Tibial nerve (tissue), 4 donors: Measurements from ENCODE around the gene TMEM170A. TPM values are rescaled to one million over a fixed set of nuclear protein-coding genes. Genes with fewer than 3 reads are reported as not detected.
"Not testable (repeated sequence)": the region's sequence is repeated elsewhere in the genome, so short reads cannot be mapped to it uniquely, and the experiment has no call there.

Source experiments
- DNase-seq, 2 donors: peaks; one replicate each; pipeline ENCODE4 v3.0.0-alpha.2; 2019; ENCODE audit warnings: low spot score in 2 of 2
- H3K27ac ChIP-seq, 4 donors: fragments of 200-600 bp; sonication (generic) in 3 of 4; one replicate each; pipeline ENCODE4 v1.5.1; 2017 to 2019; ENCODE audit warnings: mild to moderate bottlenecking in 1 of 4
- H3K27me3 ChIP-seq, 2 donors: fragments of 200-600 bp; sonication (generic) in 1 of 2; one replicate each; pipeline versions ENCODE4 v1.5.1 to v1.6.0; 2017 to 2019
- H3K36me3 ChIP-seq, 3 donors: fragments of 200-600 bp; sonication (generic); one replicate each; pipeline ENCODE4 v1.5.1; 2018 to 2019
- H3K4me1 ChIP-seq, 4 donors: fragments of 200-600 bp; sonication (generic) in 3 of 4; one replicate each; pipeline ENCODE4 v1.5.1; 2017 to 2019
- H3K4me3 ChIP-seq, 4 donors: fragments of 200-600 bp; sonication (generic) in 3 of 4; one replicate each; pipeline ENCODE4 v1.5.1; 2017 to 2019; ENCODE audit warnings: mild to moderate bottlenecking in 1 of 4, moderate library complexity in 1 of 4
- H3K9me3 ChIP-seq, 4 donors: fragments of 200-600 bp; sonication (generic) in 3 of 4; one replicate each; pipeline ENCODE4 v1.5.1; 2017 to 2019
- EP300 ChIP-seq, 2 donors: sonication (generic); formaldehyde crosslinking; IDR thresholded peaks; one replicate each; pipeline ENCODE4 v1.6.1; 2017; ENCODE audit warnings: antibody characterized with exemption in 2 of 2, mild to moderate bottlenecking in 1 of 2
- POLR2A ChIP-seq, 2 donors: fragments of 450-650 bp; IDR thresholded peaks; one replicate each; pipeline ENCODE4 v1.6.1; 2017; ENCODE audit warnings: antibody characterized with exemption in 2 of 2, mild to moderate bottlenecking in 2 of 2, moderate library complexity in 2 of 2
- WGBS, 2 donors: methylation state at CpG; one replicate each; pipeline ENCODE4 v1.1.5; 2018; 5-methylcytosine and 5-hydroxymethylcytosine counted together
- total RNA-seq, 4 donors: library from RNA; depleted of rRNA; stranded (reverse); fragments of >200 nt; gene quantifications; one replicate each; pipeline ENCODE4 v1.1.0, GENCODE V29; 2016
- TF ChIP-seq, protein P1 (sequence below), 5 experiments: fragments of 200-600 bp in 3 of 5; fragments of 450-650 bp in 2 of 5; sonication (generic) in 3 of 5; IDR thresholded peaks; one replicate each; pipeline ENCODE4 v1.5.1; 2016 to 2019; ENCODE audit warnings: antibody characterized with exemption in 5 of 5, mild to moderate bottlenecking in 3 of 5, moderate library complexity in 2 of 5

TMEM170A gene
- total RNA-seq, 4 donors from 2014 or later = 14.1 to 36.6 (median 21.8) TPM

DNA sequence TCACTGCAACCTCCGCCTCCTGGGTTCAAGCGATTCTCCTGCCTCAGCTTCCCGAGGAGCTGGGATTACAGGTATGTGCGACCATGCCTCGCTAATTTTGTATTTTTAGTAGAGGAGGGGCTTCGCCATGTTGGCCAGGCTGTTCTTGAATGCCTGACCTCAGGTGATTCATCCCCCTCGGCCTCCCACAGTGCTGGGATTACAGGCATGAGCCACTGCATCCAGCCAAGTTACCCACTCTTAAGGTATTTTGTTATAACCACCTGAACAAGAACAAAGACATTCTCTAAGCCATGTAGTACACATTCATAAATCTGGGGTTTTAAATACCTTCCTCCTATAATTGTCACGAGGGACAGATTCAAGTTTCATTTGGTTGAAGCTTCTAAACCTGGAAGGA is 12.3 kb upstream of the TMEM170A start:
- WGBS, 2 donors = 85 to 92% methylated on average over 8 of the region's 8 CpGs
- no peak overlapping the region for H3K27ac ChIP-seq
- H3K4me3 ChIP-seq = no peak overlapping the region
- DNase-seq = no peak
- no peaks in the 10 kb centered on the region for H3K9me3 ChIP-seq
- no peaks in the 10 kb centered on the region for H3K4me1 ChIP-seq
- H3K27me3 ChIP-seq = no peaks in the 10 kb centered on the region
- H3K36me3 ChIP-seq = no peaks in the 10 kb centered on the region
- TF ChIP-seq POLR2A (IDR thresholded peaks at IDR 0.05) (no peak), EP300 (IDR thresholded peaks at IDR 0.05) (no peak)
- TF ChIP-seq, protein P1, sequence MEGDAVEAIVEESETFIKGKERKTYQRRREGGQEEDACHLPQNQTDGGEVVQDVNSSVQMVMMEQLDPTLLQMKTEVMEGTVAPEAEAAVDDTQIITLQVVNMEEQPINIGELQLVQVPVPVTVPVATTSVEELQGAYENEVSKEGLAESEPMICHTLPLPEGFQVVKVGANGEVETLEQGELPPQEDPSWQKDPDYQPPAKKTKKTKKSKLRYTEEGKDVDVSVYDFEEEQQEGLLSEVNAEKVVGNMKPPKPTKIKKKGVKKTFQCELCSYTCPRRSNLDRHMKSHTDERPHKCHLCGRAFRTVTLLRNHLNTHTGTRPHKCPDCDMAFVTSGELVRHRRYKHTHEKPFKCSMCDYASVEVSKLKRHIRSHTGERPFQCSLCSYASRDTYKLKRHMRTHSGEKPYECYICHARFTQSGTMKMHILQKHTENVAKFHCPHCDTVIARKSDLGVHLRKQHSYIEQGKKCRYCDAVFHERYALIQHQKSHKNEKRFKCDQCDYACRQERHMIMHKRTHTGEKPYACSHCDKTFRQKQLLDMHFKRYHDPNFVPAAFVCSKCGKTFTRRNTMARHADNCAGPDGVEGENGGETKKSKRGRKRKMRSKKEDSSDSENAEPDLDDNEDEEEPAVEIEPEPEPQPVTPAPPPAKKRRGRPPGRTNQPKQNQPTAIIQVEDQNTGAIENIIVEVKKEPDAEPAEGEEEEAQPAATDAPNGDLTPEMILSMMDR (IDR thresholded peaks at IDR 0.05) = no peak

DNA sequence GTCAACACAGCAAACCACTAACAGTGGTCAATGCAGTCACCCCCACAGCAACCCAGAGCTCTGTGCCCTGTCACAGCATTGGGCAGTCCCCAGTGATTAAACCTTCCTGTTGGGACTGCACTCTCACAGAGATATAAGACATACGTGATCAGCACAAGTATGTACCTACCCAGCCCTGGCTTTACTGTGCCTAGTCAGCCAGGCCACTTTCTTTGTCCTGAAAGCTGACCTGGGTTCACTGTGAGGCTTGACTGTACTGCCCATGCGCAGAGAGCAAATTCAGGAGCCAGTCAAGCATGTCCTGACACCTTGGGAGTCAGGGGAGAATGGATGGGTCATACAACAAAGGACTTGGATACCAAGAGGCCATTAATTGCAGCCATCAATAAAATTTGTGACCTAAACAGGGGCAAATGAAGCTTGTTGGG is 10.9 kb upstream of the TMEM170A start:
- Histone ChIP-seq H3K4me1 (no peaks in the 10 kb centered on the region), H3K27ac (no peak overlapping the region), H3K4me3 (no peak overlapping the region), H3K36me3 (no peaks in the 10 kb centered on the region), H3K27me3 (no peaks in the 10 kb centered on the region), H3K9me3 (no peaks in the 10 kb centered on the region)
- TF ChIP-seq EP300 (IDR thresholded peaks at IDR 0.05) (no peak), POLR2A (IDR thresholded peaks at IDR 0.05) (no peak)
- TF ChIP-seq, protein P1 (IDR thresholded peaks at IDR 0.05) = no peak
- no peak for DNase-seq
- 85 to 100% methylated on average over 2 of the region's 2 CpGs for WGBS, 2 donors

DNA sequence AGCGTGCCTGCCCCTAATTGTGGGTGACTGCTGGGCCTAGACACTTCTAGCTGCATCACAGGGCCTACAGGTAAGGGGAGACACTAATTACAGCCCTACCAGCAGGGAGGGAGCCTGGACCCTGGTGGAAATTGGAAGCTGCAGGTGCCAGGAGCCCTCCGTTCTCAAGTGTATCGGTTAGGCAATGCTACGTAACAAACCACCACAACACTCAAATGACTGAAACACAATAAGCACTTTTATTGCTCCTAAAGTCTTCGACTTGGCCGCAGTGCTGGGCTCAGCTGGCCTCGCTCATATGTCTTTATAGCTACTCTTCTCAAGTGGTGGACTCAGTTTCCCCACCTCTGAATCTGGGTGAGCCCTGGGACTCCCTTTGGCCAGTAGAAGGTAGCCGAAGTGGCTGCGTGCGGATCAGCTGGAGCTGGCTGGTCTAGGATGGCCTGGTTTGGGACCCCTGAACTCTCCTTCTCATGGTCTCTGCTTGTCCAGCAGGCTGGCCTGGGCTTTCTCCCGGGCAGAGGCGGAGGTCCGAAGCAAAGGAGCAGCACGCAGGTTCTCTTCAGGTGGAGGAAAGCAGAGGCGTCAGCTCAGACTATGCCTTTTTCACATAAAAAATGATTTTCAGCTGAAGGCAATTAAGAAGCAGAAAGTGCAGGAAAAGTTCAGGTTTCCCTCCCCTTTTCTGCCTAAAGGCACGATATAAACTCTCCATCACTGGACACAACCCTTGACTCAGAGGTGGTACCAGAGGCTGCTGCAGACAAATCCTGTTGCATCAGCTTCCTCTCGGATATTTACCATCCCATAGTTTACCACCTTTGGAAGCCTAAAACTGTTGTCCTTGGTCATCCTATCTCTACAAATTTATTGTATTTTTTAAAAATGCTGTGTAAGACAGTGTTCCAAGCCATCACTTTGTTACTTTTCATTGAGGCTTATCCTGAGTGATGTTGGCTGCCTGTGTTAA is 8.7 kb upstream of the TMEM170A start:
- no peak for TF ChIP-seq POLR2A (IDR thresholded peaks at IDR 0.05)
- TF ChIP-seq EP300 (IDR thresholded peaks at IDR 0.05) = no peak
- no peaks in the 10 kb centered on the region for H3K4me1 ChIP-seq
- H3K9me3 ChIP-seq = no peaks in the 10 kb centered on the region
- H3K4me3 ChIP-seq = no peak overlapping the region
- no peak for DNase-seq
- WGBS, 2 donors = 91 to 93% methylated on average over 17 of the region's 17 CpGs
- no peaks in the 10 kb centered on the region for H3K27me3 ChIP-seq
- no peaks in the 10 kb centered on the region for H3K36me3 ChIP-seq
- no peak overlapping the region for H3K27ac ChIP-seq

DNA sequence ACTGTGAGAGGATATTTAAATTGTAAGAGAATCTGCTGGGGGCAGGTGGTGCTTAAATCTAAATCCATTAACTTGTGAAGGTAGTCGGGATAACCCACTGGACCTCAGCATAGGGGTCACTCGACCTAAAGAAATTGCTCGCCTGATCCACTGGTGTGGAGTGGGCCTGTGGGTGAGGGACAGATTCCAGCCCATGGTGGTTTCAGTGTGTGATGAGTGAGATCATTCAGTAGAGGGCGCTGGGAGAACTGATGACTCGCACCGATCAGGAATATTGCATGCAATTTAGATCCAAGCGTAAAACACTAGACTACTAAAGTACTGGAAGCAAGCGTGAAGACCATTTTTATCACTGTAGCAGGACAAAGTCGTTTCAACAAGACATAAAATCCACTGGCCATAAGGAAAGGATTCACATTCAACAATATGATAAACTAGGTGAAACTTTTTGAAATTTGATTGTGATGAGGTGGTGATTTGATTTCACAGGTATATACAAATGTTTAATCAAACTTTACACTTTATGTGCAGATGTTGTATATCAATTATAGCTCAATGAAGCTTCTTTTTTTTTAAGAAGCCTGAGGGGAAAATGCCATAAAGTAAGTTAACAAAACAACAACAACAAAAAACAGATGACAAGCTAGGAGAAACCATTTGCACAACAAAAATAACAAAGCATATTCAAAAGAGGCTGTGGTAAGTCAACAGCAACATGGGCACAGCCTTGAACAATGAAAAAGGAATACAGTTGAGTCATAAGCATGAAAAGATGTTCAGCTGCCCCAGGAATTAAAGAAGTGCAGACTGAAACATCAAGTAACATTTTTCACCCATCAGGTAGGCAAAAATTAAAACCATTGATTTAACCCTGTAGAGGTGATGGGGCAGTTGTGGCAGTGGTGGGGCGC is 7.5 kb upstream of the TMEM170A start:
- DNase-seq = peak; percentile 30 to 67
- TF ChIP-seq, protein P1 (IDR thresholded peaks at IDR 0.05) = peak; percentile 57 to 84 (median 73)
- TF ChIP-seq EP300 (IDR thresholded peaks at IDR 0.05) = no peak
- Histone ChIP-seq H3K4me3 (no peak overlapping the region), H3K36me3 (no peaks in the 10 kb centered on the region), H3K9me3 (no peaks in the 10 kb centered on the region), H3K4me1 (no peaks in the 10 kb centered on the region), H3K27me3 (no peaks in the 10 kb centered on the region), H3K27ac (no peak overlapping the region)
- WGBS, 2 donors = 15 to 16% methylated on average over 9 of the region's 10 CpGs

DNA sequence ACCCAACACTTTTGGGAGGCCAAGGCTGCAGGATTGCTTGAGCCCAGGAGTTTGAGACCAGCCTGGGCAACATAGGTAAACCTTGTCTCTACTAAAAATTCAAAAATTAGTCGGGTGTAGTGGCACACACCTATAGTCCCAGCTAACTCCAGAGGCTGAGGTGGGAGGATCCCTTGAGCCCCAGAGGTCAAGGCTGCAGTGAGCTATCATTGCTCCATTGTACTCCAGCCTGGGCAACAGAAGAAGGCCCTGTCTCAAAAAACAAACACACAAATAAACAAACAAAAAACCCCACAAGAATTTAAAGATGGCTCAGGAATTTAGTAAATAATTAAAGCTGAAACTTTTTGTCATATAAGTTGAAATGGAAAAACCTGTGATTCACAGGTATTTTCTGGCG is 2.3 kb upstream of the TMEM170A start:
- TF ChIP-seq EP300 (IDR thresholded peaks at IDR 0.05) = no peak
- no peak for TF ChIP-seq POLR2A (IDR thresholded peaks at IDR 0.05)
- TF ChIP-seq, protein P1 (IDR thresholded peaks at IDR 0.05) = no peak
- 90 to 95% methylated on average over 2 of the region's 2 CpGs for WGBS, 2 donors
- Histone ChIP-seq H3K4me3 (no peak overlapping the region), H3K36me3 (no peaks in the 10 kb centered on the region), H3K27me3 (no peaks in the 10 kb centered on the region), H3K27ac (no peak overlapping the region), H3K9me3 (no peaks in the 10 kb centered on the region), H3K4me1 (peaks cover 0 to 22% (median 7%) of the 10 kb centered on the region in 4 donors)
- DNase-seq = no peak

DNA sequence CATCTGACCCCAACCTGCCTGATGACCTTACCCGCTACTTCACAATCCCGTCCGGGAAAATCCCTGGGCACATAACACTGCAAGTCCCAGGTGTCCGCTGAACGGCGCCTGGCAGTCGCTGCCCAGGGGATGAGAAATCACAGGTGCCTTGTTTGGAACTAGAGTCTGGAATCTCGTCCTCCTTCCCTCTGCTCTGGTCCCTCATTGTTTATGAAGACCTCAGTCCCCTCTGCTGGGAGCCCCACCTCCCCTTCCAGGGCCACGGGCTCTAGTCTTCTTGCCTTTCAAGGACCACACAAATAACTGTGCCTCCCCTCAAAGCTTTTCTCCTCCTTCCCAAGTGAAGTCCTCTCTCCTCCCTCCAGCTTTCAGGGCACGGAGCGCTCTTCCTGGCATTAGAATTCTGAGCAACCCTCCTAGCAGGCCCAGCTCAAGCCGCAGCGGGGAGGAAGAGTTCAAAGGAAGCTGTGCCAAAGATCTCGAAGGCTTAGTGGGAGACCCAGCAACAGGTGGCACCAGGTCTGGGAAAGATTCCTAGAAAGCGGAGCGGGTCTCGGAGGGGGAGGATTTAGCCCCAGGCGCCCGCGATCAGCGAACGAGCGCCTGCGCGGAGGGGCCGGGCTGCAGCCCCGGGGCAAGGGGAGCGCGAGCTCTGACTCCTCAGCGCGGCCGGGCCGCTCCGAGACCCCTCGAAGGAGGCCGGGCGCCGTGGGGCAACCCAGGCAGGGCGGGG is 934 bp downstream of the TMEM170A start:
- Histone ChIP-seq H3K4me1 (peaks cover 0 to 37% (median 7%) of the 10 kb centered on the region in 4 donors), H3K27ac (peak overlapping the region; percentile 92 to 97 (median 94)), H3K4me3 (peak overlapping the region; percentile 67 to 97 (median 84))
- not testable (repeated sequence) for H3K27me3 ChIP-seq, DNase-seq, H3K9me3 ChIP-seq, H3K36me3 ChIP-seq
- WGBS, 2 donors = 0 to 2% methylated on average over 16 to 35 of the region's 39 CpGs
